SK-N-SH treated with all-trans-retinoic acid at 6 μM for 48 hours (cell line): Measurements from ENCODE around the gene ZBTB7A.

ENCODE experiments used
- ATAC-seq: fragments of 200-7000 bp; cut with Tn5 transposase; 3 replicates; pipeline ENCODE4 v1.9.1; 2020; ENCODE audit warnings: mild to moderate bottlenecking, moderate library complexity
- BACH2 ChIP-seq: fragments of 250-450 bp; sonication (Bioruptor Pico); IDR thresholded peaks from 2 replicates; pipeline ENCODE4 v1.9.0; 2021; ENCODE audit warnings: mild to moderate bottlenecking, borderline replicate concordance
- CSDC2 ChIP-seq: fragments of 250-450 bp; sonication (Bioruptor Pico); IDR thresholded peaks from 2 replicates; pipeline ENCODE4 v1.5.0; 2020; ENCODE audit warnings: mild to moderate bottlenecking, moderate library complexity
- ESRRG ChIP-seq: fragments of 250-450 bp; sonication (Bioruptor Pico); IDR thresholded peaks from 2 replicates; pipeline ENCODE4 v1.6.1; 2021; ENCODE audit warnings: mild to moderate bottlenecking
- ISL1 ChIP-seq: fragments of 250-450 bp; sonication (Bioruptor Pico); IDR thresholded peaks from 2 replicates; pipeline ENCODE4 v2.1.2; 2022; ENCODE audit warnings: mild to moderate bottlenecking, moderate library complexity
- OSR1 ChIP-seq: fragments of 250-450 bp; sonication (Bioruptor Pico); IDR thresholded peaks from 2 replicates; pipeline ENCODE4 v1.8.0; 2022; ENCODE audit warnings: moderate library complexity, mild to moderate bottlenecking, inconsistent platforms
- PATZ1 ChIP-seq: fragments of 250-450 bp; sonication (Bioruptor Pico); IDR thresholded peaks from 2 replicates; pipeline ENCODE4 v1.8.0; 2020; ENCODE audit warnings: mild to moderate bottlenecking, moderate library complexity, borderline replicate concordance
- PPARA ChIP-seq: fragments of 250-450 bp; sonication (Bioruptor Pico); IDR thresholded peaks from 2 replicates; pipeline ENCODE4 v1.5.0; 2020; ENCODE audit warnings: mild to moderate bottlenecking, borderline replicate concordance
- RARB ChIP-seq: fragments of 250-450 bp; sonication (Bioruptor Pico); IDR thresholded peaks from 2 replicates; pipeline ENCODE4 v1.8.0; 2021; ENCODE audit warnings: mild to moderate bottlenecking, moderate library complexity
- SNAI2 ChIP-seq: fragments of 250-450 bp; sonication (Bioruptor Pico); IDR thresholded peaks from 2 replicates; pipeline ENCODE4 v1.5.0; 2020; ENCODE audit warnings: mild to moderate bottlenecking, moderate library complexity
- TOX ChIP-seq: fragments of 250-450 bp; sonication (Bioruptor Pico); IDR thresholded peaks from 2 replicates; pipeline ENCODE4 v1.8.0; 2021; ENCODE audit warnings: mild to moderate bottlenecking, moderate library complexity, borderline replicate concordance
- ZC3H10 ChIP-seq: fragments of 250-450 bp; sonication (Bioruptor Pico); IDR thresholded peaks from 2 replicates; pipeline ENCODE4 v1.5.1; 2021; ENCODE audit warnings: mild to moderate bottlenecking, moderate library complexity
- ZFP3 ChIP-seq: fragments of 250-450 bp; sonication (Bioruptor Pico); IDR thresholded peaks from 2 replicates; pipeline ENCODE4 v1.5.0; 2020; ENCODE audit warnings: mild to moderate bottlenecking, moderate library complexity
- ZFP30 ChIP-seq: fragments of 450-650 bp; formaldehyde crosslinking; IDR thresholded peaks from 2 replicates; pipeline ENCODE4 v1.5.0; 2022; ENCODE audit warnings: mild to moderate bottlenecking, moderate library complexity
- ZNF565 ChIP-seq: fragments of 450-650 bp; formaldehyde crosslinking; conservative IDR thresholded peaks from 2 replicates; pipeline ENCODE4 v1.5.0; 2020; ENCODE audit warnings: low read depth, mild to moderate bottlenecking, moderate library complexity
- ZNF70 ChIP-seq: fragments of 450-650 bp; formaldehyde crosslinking; IDR thresholded peaks from 2 replicates; pipeline ENCODE4 v1.5.0; 2020; ENCODE audit warnings: mild to moderate bottlenecking, moderate library complexity
- ZNF8 ChIP-seq: fragments of 450-650 bp; formaldehyde crosslinking; IDR thresholded peaks from 2 replicates; pipeline ENCODE4 v1.5.0; 2020; ENCODE audit warnings: mild to moderate bottlenecking, moderate library complexity
- TF ChIP-seq, protein P1 (sequence below): fragments of 250-450 bp; sonication (Bioruptor Pico); IDR thresholded peaks from 2 replicates; pipeline ENCODE4 v1.5.1; 2021; ENCODE audit warnings: mild to moderate bottlenecking, moderate library complexity
- TF ChIP-seq, protein P2 (sequence below): fragments of 250-450 bp; sonication (Bioruptor Pico); IDR thresholded peaks from 2 replicates; pipeline ENCODE4 v1.5.1; 2020; ENCODE audit warnings: low read depth, mild to moderate bottlenecking, moderate library complexity
- TF ChIP-seq, protein P3 (sequence below): fragments of 250-450 bp; sonication (Bioruptor Pico); IDR thresholded peaks from 2 replicates; pipeline ENCODE4 v1.8.0; 2021; ENCODE audit warnings: low read depth, mild to moderate bottlenecking, moderate library complexity, borderline replicate concordance

Gene ZBTB7A

GRCh38 chr19:4077800-4078684 lies 11.3 kb upstream of the ZBTB7A start (continued):
- TF ChIP-seq ZNF8, result no peak
- TF ChIP-seq, all 23 proteins: peak for 0

- no peak for ATAC-seq
- TF ChIP-seq ISL1 (CRISPR knock-in tag) (no peak), ZC3H10 (CRISPR knock-in tag) (no peak), SNAI2 (CRISPR knock-in tag) (no peak), ZFP3 (CRISPR knock-in tag) (no peak), OSR1 (CRISPR knock-in tag) (no peak), PPARA (CRISPR knock-in tag) (no peak), ZNF565 (no peak), PATZ1 (CRISPR knock-in tag) (no peak), ZNF70 (CRISPR knock-in tag) (no peak), BACH2 (CRISPR knock-in tag) (no peak), ZNF8 (no peak), TOX (no peak), ZFP30 (CRISPR knock-in tag) (no peak)
- TF ChIP-seq, protein P1, sequence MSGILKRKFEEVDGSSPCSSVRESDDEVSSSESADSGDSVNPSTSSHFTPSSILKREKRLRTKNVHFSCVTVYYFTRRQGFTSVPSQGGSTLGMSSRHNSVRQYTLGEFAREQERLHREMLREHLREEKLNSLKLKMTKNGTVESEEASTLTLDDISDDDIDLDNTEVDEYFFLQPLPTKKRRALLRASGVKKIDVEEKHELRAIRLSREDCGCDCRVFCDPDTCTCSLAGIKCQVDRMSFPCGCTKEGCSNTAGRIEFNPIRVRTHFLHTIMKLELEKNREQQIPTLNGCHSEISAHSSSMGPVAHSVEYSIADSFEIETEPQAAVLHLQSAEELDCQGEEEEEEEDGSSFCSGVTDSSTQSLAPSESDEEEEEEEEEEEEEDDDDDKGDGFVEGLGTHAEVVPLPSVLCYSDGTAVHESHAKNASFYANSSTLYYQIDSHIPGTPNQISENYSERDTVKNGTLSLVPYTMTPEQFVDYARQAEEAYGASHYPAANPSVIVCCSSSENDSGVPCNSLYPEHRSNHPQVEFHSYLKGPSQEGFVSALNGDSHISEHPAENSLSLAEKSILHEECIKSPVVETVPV, result no peak
- TF ChIP-seq, protein P2, sequence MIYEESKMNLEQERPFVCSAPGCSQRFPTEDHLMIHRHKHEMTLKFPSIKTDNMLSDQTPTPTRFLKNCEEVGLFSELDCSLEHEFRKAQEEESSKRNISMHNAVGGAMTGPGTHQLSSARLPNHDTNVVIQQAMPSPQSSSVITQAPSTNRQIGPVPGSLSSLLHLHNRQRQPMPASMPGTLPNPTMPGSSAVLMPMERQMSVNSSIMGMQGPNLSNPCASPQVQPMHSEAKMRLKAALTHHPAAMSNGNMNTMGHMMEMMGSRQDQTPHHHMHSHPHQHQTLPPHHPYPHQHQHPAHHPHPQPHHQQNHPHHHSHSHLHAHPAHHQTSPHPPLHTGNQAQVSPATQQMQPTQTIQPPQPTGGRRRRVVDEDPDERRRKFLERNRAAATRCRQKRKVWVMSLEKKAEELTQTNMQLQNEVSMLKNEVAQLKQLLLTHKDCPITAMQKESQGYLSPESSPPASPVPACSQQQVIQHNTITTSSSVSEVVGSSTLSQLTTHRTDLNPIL (CRISPR knock-in tag), result no peak
Observed at GRCh38 chr19:4077007-4077374, 10.3 kb upstream of the ZBTB7A start.

DNA sequence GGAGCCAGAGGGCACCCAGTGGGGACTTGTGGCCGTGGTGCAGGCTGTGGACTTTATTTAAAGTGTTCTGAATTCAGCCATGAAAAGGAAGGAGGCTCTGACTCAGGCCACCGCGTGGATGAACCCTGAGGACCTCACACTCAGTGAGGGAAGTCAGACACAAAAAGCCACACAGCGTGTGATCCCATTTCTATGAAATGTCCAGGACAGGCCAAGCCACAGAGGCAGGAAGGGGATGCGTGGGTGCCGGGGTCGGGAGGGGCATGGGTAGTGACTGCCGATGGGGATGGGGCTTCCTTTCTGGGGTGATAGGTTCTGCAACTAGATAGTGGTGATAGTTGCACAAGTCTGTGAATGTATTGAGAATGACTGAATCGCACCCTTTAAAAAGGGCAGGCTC lies 8.7 kb upstream of the ZBTB7A start:
- TF ChIP-seq PATZ1 (CRISPR knock-in tag) (no peak), CSDC2 (CRISPR knock-in tag) (no peak), ESRRG (no peak), RARB (CRISPR knock-in tag) (no peak), ZFP30 (CRISPR knock-in tag) (no peak), ISL1 (CRISPR knock-in tag) (no peak)
- TF ChIP-seq, protein P3, sequence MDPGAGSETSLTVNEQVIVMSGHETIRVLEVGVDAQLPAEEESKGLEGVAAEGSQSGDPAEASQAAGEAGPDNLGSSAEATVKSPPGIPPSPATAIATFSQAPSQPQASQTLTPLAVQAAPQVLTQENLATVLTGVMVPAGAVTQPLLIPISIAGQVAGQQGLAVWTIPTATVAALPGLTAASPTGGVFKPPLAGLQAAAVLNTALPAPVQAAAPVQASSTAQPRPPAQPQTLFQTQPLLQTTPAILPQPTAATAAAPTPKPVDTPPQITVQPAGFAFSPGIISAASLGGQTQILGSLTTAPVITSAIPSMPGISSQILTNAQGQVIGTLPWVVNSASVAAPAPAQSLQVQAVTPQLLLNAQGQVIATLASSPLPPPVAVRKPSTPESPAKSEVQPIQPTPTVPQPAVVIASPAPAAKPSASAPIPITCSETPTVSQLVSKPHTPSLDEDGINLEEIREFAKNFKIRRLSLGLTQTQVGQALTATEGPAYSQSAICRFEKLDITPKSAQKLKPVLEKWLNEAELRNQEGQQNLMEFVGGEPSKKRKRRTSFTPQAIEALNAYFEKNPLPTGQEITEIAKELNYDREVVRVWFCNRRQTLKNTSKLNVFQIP, result no peak
- ATAC-seq, result no peak

GRCh38 chr19:4071610-4072009 lies 4.9 kb upstream of the ZBTB7A start:
- TF ChIP-seq BACH2 (CRISPR knock-in tag) (no peak), OSR1 (CRISPR knock-in tag) (no peak), ISL1 (CRISPR knock-in tag) (no peak), PPARA (CRISPR knock-in tag) (no peak)
- TF ChIP-seq, protein P3, result no peak
- ATAC-seq, result no peak
